ENCODE results near the gene MACROD1. TPM values are rescaled to one million over a fixed set of nuclear protein-coding genes. Genes with fewer than 3 reads are reported as not detected.

Gene MACROD1
- total and polyA plus RNA-seq, 2 of the 13 experiments (the other 11 are each of a cell fraction or from before 2014, with no cell fraction given): 23.1 to 34.5 TPM

- TF ChIP-seq ZNF318 (CRISPR knock-in tag; IDR thresholded peaks at IDR 0.05) (no peak), HOXA5 (CRISPR knock-in tag; IDR thresholded peaks at IDR 0.05) (0 out of 2 replicates have a peak, but pooled peaks have one; percentile 26), RERE (CRISPR knock-in tag; IDR thresholded peaks at IDR 0.05; ENCODE audit: low read depth) (no peak), RNF2 (conservative IDR thresholded peaks at IDR 0.05; ENCODE audit: low read depth) (no peak), MTERF4 (CRISPR knock-in tag; IDR thresholded peaks at IDR 0.05) (0 out of 2 replicates have a peak, but pooled peaks have one; percentile 17), ZNF446 (CRISPR knock-in tag; IDR thresholded peaks at IDR 0.05) (peak; percentile 54; the same call in 1 of the 2 replicates), ZSCAN20 (CRISPR knock-in tag; IDR thresholded peaks at IDR 0.05; ENCODE audit: borderline replicate concordance) (no peak), ZNF75D (CRISPR knock-in tag; IDR thresholded peaks at IDR 0.05; ENCODE audit: borderline replicate concordance) (no peak), RXRA (CRISPR knock-in tag; IDR thresholded peaks at IDR 0.05) (no peak), KAT7 (CRISPR knock-in tag; IDR thresholded peaks at IDR 0.05; ENCODE audit: borderline replicate concordance) (0 out of 2 replicates have a peak, but pooled peaks have one; percentile 8), NFE2L1 (CRISPR knock-in tag; IDR thresholded peaks at IDR 0.05; ENCODE audit: borderline replicate concordance) (no peak), RFX3 (CRISPR knock-in tag; IDR thresholded peaks at IDR 0.05) (no peak), HOXA7 (CRISPR knock-in tag; IDR thresholded peaks at IDR 0.05) (no peak), SALL1 (CRISPR knock-in tag; IDR thresholded peaks at IDR 0.05) (no peak)
Measured at GRCh38 chr11:64186492-64187165, 20.7 kb upstream of the MACROD1 start (continued).

Measured in HepG2 (cell line).